ENCODE results near the gene HMGN4. TPM values are rescaled to one million over a fixed set of nuclear protein-coding genes. Genes with fewer than 3 reads are reported as not detected.
"Not testable (repeated sequence)": the region's sequence is repeated elsewhere in the genome, so short reads cannot be mapped to it uniquely, and the experiment has no call there.

Gene HMGN4
- total RNA-seq, 4 donors from 2014 or later: 20.1 to 58.7 (median 28.4) TPM

- DNase-seq (no peak), ATAC-seq (no peak)
- TF ChIP-seq CTCF (IDR thresholded peaks at IDR 0.05 in 4 of 5, conservative IDR thresholded peaks at IDR 0.05 in 1 of 5): no peak
- TF ChIP-seq POLR2A (IDR thresholded peaks at IDR 0.05): no peak
- no peaks in the 10 kb centered on the region for H3K9me3 ChIP-seq
- H3K36me3 ChIP-seq: no peaks in the 10 kb centered on the region
- H3K4me1 ChIP-seq: no peaks in the 10 kb centered on the region
- peaks cover 25 to 30% (median 26%) of the 10 kb centered on the region in 3 donors for H3K27me3 ChIP-seq
- peak overlapping the region in 3 of 4 donors; percentile 27 to 55 (median 37) for H3K4me3 ChIP-seq
- intact Hi-C loops (cut with DNase I; ENCODE audit: low total_unique reads): no loop called here
- no peak overlapping the region for H3K27ac ChIP-seq
- in situ Hi-C loops (cut with MboI; ENCODE audit: low sequenced_read_pairs in 4 of 4): no loop called here
These were observed 36.6 kb upstream of the HMGN4 start for GRCh38 chr6:26501482-26501986.

GRCh38 chr6:26502165-26502564 lies 36.0 kb upstream of the HMGN4 start:
- DNase-seq: no peak
- ATAC-seq: no peak
- TF ChIP-seq CTCF (IDR thresholded peaks at IDR 0.05 in 4 of 5, conservative IDR thresholded peaks at IDR 0.05 in 1 of 5): no peak
- no peak for TF ChIP-seq POLR2A (IDR thresholded peaks at IDR 0.05)
- no peak overlapping the region for H3K27ac ChIP-seq
- intact Hi-C loops (cut with DNase I; ENCODE audit: low total_unique reads): no loop called here
- H3K9me3 ChIP-seq: no peaks in the 10 kb centered on the region
- H3K27me3 ChIP-seq: peaks cover 25 to 30% (median 26%) of the 10 kb centered on the region in 3 donors
- no peaks in the 10 kb centered on the region for H3K4me1 ChIP-seq
- in situ Hi-C loops (cut with MboI; ENCODE audit: low sequenced_read_pairs in 4 of 4): no loop called here
- peak overlapping the region in 1 of 4 donors; percentile 55 for H3K4me3 ChIP-seq
- H3K36me3 ChIP-seq: no peaks in the 10 kb centered on the region

GRCh38 chr6:26502626-26503025 lies 35.5 kb upstream of the HMGN4 start:
- DNase-seq (no peak), ATAC-seq (no peak)
- Histone ChIP-seq H3K4me3 (no peak overlapping the region), H3K9me3 (no peaks in the 10 kb centered on the region), H3K27me3 (peaks cover 25 to 30% (median 26%) of the 10 kb centered on the region in 3 donors), H3K4me1 (no peaks in the 10 kb centered on the region), H3K27ac (no peak overlapping the region), H3K36me3 (no peaks in the 10 kb centered on the region)
- intact Hi-C loops (cut with DNase I; ENCODE audit: low total_unique reads) (no loop called here), in situ Hi-C loops (cut with MboI; ENCODE audit: low sequenced_read_pairs in 4 of 4) (no loop called here)
- TF ChIP-seq CTCF (IDR thresholded peaks at IDR 0.05 in 4 of 5, conservative IDR thresholded peaks at IDR 0.05 in 1 of 5) (no peak), POLR2A (IDR thresholded peaks at IDR 0.05) (no peak)

GRCh38 chr6:26507658-26508057 lies 30.5 kb upstream of the HMGN4 start:
- TF ChIP-seq CTCF (IDR thresholded peaks at IDR 0.05 in 4 of 5, conservative IDR thresholded peaks at IDR 0.05 in 1 of 5) (no peak), POLR2A (IDR thresholded peaks at IDR 0.05) (no peak)
- ATAC-seq (no peak), DNase-seq (no peak)
- Histone ChIP-seq H3K4me3 (no peak overlapping the region), H3K36me3 (no peaks in the 10 kb centered on the region), H3K9me3 (no peaks in the 10 kb centered on the region), H3K27ac (no peak overlapping the region), H3K4me1 (no peaks in the 10 kb centered on the region), H3K27me3 (peaks cover 6 to 7% (median 7%) of the 10 kb centered on the region in 3 donors)
- intact Hi-C loops (cut with DNase I; ENCODE audit: low total_unique reads) (no loop called here), in situ Hi-C loops (cut with MboI; ENCODE audit: low sequenced_read_pairs in 4 of 4) (no loop called here)

- intact Hi-C loops (cut with DNase I; ENCODE audit: low total_unique reads); in situ Hi-C loops (cut with MboI; ENCODE audit: low sequenced_read_pairs in 4 of 4); H3K27me3 ChIP-seq; H3K36me3 ChIP-seq; H3K4me3 ChIP-seq; DNase-seq; H3K4me1 ChIP-seq; ATAC-seq; H3K9me3 ChIP-seq; H3K27ac ChIP-seq: not testable (repeated sequence)
These were observed 27.1 kb upstream of the HMGN4 start for GRCh38 chr6:26511033-26511432.

Measured in gastrocnemius medialis (tissue), 4 donors.